ENCODE results near the gene HOXB8.

The HOXB8 gene

GRCh38 chr17:48592057-48592514 lies 23.0 kb downstream of the HOXB8 start:
- no peak overlapping the region for H3K4me2 ChIP-seq (ENCODE audit: low read depth, low read length)
- H3K9me2 ChIP-seq (replicated peaks; ENCODE audit: insufficient read depth, low read length) = no peaks in the 10 kb centered on the region
- no peaks in the 10 kb centered on the region for H3F3A ChIP-seq (ENCODE audit: insufficient read depth, low read length)
- no peak for DNase-seq
- no peaks in the 10 kb centered on the region for H3K36me3 ChIP-seq (replicated peaks; ENCODE audit: insufficient read depth, low read length)
- H3K9ac ChIP-seq (ENCODE audit: low read length) = no peak overlapping the region
- TF ChIP-seq EZH2phosphoT487 (IDR thresholded peaks at IDR 0.05; ENCODE audit: low read length) = no peak
- TF ChIP-seq CTCF (IDR thresholded peaks at IDR 0.05; ENCODE audit: low read length) = no peak
- no peak for TF ChIP-seq EZH2 (optimal IDR thresholded peaks at IDR 0.05; ENCODE audit: low read depth, low read length)
- H3K27me3 ChIP-seq (replicated peaks; ENCODE audit: insufficient read depth, low read length) = peaks cover 38% of the 10 kb centered on the region
- H3K9me3 ChIP-seq (replicated peaks; ENCODE audit: insufficient read depth, low read length) = no peaks in the 10 kb centered on the region
- H4K20me1 ChIP-seq (ENCODE audit: insufficient read depth, low read length) = no peaks in the 10 kb centered on the region
- H3K4me1 ChIP-seq (ENCODE audit: low read length) = peaks cover 5% of the 10 kb centered on the region
- H2AFZ ChIP-seq (ENCODE audit: low read length) = no peak overlapping the region
- H3K79me2 ChIP-seq (ENCODE audit: low read length) = no peaks in the 10 kb centered on the region
- H3K27ac ChIP-seq (ENCODE audit: low read length) = no peak overlapping the region
- no peak overlapping the region for H3K4me3 ChIP-seq (ENCODE audit: low read length)

GRCh38 chr17:48591255-48592056 lies 23.6 kb downstream of the HOXB8 start:
- no peaks in the 10 kb centered on the region for H3K79me2 ChIP-seq (ENCODE audit: low read length)

GRCh38 chr17:48590607-48591161 lies 24.4 kb downstream of the HOXB8 start:
- Histone ChIP-seq H3K4me3 (ENCODE audit: low read length) (no peak overlapping the region), H4K20me1 (ENCODE audit: insufficient read depth, low read length) (no peaks in the 10 kb centered on the region)
- TF ChIP-seq EZH2 (optimal IDR thresholded peaks at IDR 0.05; ENCODE audit: low read depth, low read length) (no peak), CTCF (IDR thresholded peaks at IDR 0.05; ENCODE audit: low read length) (no peak), EZH2phosphoT487 (IDR thresholded peaks at IDR 0.05; ENCODE audit: low read length) (no peak)

More at GRCh38 chr17:48591255-48592056, 23.6 kb downstream of the HOXB8 start:
- H3K4me1 ChIP-seq (ENCODE audit: low read length) = peaks cover 6% of the 10 kb centered on the region
- H3K4me3 ChIP-seq (ENCODE audit: low read length) = no peak overlapping the region
- H3K9ac ChIP-seq (ENCODE audit: low read length) = no peak overlapping the region
- no peaks in the 10 kb centered on the region for H3F3A ChIP-seq (ENCODE audit: insufficient read depth, low read length)
- TF ChIP-seq EZH2 (optimal IDR thresholded peaks at IDR 0.05; ENCODE audit: low read depth, low read length) (no peak), EZH2phosphoT487 (IDR thresholded peaks at IDR 0.05; ENCODE audit: low read length) (no peak), CTCF (IDR thresholded peaks at IDR 0.05; ENCODE audit: low read length) (no peak)
- no peak overlapping the region for H3K27ac ChIP-seq (ENCODE audit: low read length)
- H3K9me2 ChIP-seq (replicated peaks; ENCODE audit: insufficient read depth, low read length) = no peaks in the 10 kb centered on the region
- H3K36me3 ChIP-seq (replicated peaks; ENCODE audit: insufficient read depth, low read length) = no peaks in the 10 kb centered on the region
- H2AFZ ChIP-seq (ENCODE audit: low read length) = no peak overlapping the region
- DNase-seq = no peak
- H3K27me3 ChIP-seq (replicated peaks; ENCODE audit: insufficient read depth, low read length) = peaks cover 31% of the 10 kb centered on the region
- no peaks in the 10 kb centered on the region for H4K20me1 ChIP-seq (ENCODE audit: insufficient read depth, low read length)
- no peak overlapping the region for H3K4me2 ChIP-seq (ENCODE audit: low read depth, low read length)
- H3K9me3 ChIP-seq (replicated peaks; ENCODE audit: insufficient read depth, low read length) = no peaks in the 10 kb centered on the region

More at GRCh38 chr17:48590607-48591161, 24.4 kb downstream of the HOXB8 start:
- H3K27me3 ChIP-seq (replicated peaks; ENCODE audit: insufficient read depth, low read length) = peaks cover 24% of the 10 kb centered on the region
- no peaks in the 10 kb centered on the region for H3K9me2 ChIP-seq (replicated peaks; ENCODE audit: insufficient read depth, low read length)
- H3K4me1 ChIP-seq (ENCODE audit: low read length) = peaks cover 6% of the 10 kb centered on the region
- no peaks in the 10 kb centered on the region for H3K9me3 ChIP-seq (replicated peaks; ENCODE audit: insufficient read depth, low read length)
- H3K9ac ChIP-seq (ENCODE audit: low read length) = no peak overlapping the region
- H3K27ac ChIP-seq (ENCODE audit: low read length) = no peak overlapping the region
- no peak for DNase-seq
- no peak overlapping the region for H2AFZ ChIP-seq (ENCODE audit: low read length)
- H3K4me2 ChIP-seq (ENCODE audit: low read depth, low read length) = no peak overlapping the region
- no peaks in the 10 kb centered on the region for H3F3A ChIP-seq (ENCODE audit: insufficient read depth, low read length)
- no peaks in the 10 kb centered on the region for H3K36me3 ChIP-seq (replicated peaks; ENCODE audit: insufficient read depth, low read length)
- H3K79me2 ChIP-seq (ENCODE audit: low read length) = no peaks in the 10 kb centered on the region
